ENCODE data around the gene LTBP4.
"Not testable (repeated sequence)": the region's sequence is repeated elsewhere in the genome, so short reads cannot be mapped to it uniquely, and the experiment has no call there.

Gene LTBP4

DNA sequence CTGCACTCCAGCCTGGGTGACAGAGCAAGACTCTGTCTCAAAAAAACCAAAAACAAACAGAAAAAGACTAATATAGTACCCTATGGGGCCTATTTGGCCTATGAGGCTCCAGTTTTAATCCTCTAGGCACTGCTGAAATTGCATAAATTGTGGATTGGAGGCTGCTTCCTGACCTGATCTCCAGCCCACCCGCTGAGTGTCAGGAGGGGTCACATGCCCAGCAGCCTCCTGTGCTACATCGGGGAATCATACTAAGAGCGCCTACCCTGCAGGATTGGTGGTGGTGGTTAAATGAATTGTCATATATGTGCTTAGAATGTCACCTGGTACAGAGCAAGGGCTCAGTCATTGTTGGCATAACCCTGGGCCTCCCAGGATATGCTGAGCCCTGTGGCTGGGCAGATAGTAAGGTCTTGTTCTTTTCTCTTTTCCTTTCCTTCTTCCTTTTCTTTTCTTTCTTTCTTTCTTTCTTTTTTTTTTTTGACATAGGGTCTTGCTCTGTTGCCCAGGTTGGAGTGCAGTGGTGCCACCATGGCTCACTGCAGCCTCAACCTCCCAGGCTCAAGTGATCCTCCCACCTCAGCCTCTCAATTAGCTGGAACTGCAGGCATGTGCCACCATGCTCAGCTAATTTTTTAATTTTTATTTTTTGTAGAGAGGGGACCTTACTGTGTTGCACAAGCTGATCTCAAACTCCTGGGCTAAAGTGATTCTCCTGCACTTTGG, 31.3 kb downstream of the LTBP4 start:
- no peak for DNase-seq

DNA sequence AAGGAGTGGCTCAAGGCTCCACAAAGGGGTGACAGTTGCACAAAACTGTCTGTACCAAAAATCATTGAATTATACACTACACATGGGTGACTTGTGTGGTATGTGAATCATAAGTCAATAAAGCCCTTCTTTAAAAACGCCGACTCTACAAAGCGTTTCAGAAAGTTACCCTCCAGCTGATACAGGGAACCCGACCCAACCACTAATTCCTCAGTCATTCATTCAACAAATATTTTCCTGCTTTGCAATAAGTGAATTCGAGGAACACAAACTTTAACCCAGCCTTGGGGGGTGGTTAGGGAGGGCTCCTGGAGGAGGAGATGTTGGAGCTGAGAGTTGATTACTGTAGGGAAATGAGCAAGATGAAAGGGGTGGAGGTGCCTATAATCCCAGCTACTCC, 32.0 kb downstream of the LTBP4 start:
- no peak for DNase-seq

DNA sequence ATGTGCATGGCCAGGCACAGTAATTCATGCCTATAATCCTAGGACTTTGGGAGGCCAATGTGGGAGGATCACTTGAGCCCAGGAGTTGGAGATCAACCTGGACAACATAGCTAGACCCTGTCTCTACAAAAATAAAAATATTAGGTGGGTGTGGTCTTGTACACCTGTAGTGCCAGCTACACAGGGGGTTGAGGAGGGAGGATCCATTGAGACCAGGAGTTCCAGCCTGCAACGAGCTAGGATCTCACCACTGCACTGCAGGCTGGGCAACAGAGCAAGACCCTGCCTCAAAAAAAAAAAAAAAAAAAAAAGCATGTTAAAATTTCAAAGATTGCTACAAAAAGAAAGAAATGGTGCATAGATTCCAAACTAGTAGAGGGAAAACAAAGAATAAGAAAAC, 37.2 kb downstream of the LTBP4 start:
- DNase-seq, result no peak

DNA sequence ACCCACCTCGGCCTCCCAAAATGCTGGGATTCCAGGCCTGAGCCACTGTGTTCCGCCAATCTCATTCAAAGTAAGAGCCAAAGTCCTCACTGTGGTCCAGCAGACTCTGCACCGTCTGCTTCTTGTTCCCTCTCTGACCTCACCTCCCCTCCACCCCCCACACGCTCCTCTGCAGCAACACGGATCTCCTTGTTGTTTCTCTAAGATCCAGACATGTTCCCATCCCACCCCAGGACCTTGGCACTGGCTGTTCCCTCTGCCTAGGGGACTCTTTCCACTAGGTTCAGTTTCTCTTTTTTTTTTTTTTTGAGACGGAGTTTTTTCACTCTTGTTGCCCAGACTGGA, 38.4 kb downstream of the LTBP4 start:
- no peak for DNase-seq

DNA sequence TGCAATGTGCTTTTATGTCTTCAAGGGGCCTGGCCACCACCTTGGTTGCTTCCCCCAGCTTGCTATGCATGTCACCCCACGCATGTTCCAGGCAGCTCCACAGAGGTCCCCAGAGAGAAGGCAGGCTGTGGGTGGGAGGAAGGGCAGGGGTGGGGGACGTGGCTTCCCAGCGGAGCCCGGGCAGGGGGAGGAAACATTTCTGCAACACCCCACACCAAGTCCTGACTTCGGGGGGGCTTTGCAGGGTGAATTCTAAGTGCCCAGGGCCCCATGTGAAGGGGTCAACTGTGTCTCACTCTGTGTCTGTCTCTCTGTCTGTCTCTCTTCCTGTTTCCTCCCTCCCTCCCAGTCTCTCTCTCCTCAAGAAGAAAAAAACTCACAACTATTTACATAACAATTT, 39.6 kb downstream of the LTBP4 start:
- DNase-seq, result no peak

DNA sequence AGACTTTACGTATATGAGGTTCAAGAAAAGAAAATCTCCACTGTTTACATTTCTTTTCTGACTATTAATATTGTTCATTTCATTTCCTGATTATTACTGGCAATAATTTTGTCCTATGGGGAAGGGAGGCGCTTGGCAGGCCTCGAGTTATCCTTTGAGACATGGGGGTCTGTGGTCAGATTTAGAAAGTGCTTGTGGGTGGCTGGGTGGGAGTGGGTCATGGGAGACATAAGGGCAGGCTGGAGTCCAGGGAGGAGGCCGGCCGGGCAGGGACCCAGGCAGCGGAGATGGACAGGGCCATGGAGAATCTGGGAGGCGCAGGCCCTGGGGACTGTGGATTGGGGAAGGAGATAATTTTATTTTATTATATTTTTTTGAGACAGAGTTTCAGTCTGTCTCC, 40.1 kb downstream of the LTBP4 start:
- DNase-seq, result no peak

DNA sequence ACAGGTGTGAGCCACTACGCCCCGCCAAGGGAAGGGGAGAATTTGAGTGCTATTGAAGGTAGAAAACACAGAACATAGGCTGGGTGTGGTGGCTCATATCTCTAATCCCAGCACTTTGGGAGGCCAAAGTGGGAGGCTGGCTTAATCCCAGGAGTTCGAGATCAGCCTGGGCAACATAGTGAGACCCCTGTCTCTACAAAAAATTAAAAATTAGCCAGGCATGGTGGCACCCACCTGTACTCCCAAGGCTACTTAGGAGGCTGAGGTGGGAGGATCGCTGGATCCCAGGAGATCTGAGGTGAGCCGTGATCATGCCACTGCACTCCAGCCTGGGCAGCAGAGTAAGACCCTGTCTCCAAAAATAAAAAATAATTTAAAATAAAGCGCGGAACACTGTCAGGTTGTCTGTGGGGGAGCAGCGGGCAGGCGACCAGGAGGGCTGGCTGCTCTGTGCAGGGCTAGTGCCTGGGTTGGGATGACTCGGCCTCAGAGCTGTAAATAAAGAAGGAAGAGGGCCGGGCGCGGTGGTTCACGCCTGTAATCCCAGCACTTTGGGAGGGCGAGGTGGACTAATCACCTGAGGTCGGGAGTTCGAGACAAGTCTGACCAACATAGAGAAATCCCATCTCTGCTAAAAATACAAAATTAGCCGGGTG, 41.0 kb downstream of the LTBP4 start:
- no peak for DNase-seq

DNA sequence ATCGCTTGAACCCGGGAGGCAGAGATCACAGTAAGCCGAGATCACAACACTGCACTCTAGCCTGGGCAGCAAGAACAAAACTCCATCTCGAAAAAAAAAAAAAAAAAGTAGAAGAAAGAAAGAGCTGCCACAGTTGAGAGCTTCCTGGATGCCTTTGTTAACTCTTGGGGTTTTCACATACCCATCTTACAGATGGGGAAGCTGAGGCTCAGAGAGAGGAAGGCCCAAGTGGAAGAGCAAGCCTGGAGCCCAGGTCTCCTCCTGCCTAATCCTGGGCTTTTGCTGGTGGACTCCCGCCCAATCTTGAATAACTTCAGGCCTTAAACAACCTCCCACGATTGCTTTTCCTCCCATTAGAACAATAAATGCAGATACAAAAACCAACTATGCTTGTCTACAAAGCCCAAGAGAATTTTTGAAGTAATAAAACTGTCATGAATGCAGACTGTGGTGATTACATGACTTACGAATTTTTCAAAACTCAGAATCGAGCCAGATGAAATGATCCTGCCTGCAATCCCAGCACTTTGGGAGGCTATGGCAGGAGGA, 41.7 kb downstream of the LTBP4 start:
- DNase-seq, result no peak

DNA sequence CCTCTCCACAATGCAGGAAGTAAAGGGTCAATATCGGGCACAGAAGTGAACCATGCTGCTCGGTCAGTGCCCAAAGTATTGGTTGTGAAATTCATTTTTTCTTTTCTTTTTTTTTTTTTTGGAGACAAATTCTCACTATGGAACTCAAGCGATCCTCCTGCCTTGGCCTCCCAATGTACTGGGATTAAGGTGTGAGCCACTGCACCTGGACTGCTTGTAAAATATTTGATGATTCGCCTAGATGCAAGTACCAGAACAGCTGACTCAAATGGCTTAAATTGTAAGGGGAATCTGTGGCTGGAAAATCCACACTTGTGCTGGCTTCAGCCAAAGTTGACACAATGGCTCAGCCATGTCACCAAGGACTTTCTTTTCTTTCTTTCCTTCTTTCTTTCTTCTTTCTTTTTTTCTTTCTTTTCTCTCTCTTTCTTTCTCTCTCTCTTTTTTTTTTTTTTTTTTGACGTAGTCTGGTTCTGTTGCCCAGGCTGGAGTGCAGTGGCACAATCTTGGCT, 45.6 kb downstream of the LTBP4 start:
- no peak for DNase-seq

DNA sequence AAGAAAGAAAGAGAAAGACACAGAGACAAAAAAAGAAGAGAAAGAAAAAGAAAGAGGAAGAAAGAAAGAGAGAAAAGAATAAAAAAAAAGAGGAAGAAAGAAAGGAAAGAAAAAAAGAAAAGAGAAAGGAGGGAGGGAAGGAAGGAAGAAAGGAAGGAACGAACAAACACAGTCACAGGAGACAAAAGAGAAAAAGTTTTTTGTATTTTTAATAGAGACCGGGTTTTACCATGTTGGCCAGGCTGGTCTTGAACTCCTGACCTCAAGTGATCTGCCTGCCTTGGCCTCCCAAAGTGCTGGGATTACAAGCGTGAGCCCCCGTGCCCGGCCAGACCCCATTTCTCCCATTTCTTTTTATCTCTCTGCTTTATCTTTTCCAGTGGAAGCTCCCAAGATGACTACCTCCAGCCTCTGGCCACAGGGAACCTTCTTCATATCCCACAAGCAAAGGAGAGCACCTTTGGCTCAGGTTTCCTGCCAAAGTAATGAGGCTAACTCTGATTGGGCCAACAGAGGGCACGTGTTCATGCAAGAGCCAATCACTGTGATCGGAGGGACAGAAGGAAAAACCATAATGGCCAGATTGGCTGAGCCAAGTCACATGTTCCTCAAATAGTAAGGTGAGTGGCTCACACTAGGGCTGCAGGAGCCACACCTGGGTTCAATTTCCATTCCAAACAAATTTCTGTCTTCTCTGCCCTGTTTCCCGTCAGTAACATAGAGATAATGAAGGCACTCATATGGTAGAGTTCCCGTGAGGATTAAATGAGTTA, 48.9 kb downstream of the LTBP4 start:
- DNase-seq, result not testable (repeated sequence)

DNA sequence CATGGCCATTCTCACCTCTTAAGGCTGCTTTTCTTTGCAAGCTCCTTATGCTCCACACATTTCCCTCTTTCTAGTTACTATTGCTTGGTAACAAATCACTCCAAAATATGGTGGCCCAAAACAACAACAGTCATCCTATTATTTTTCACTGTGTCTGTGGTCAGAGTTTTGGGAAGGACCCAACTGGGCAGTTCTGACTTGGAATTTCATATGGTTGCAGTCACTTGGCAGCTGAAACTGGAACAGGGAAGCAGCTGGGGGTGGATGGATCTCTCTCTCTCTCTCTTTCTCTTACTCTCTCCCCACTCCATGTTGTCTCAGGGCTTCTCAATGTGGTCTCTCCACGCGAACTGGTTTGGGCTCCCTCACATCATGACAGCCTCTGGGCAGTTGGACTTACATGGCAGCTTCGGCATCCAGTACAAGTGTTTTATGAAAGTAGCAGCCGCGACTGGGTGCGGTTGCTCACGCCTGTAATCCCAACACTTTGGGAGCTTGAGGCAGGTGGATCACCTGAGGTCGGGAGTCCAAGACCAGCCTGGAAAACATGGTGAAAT, 49.7 kb downstream of the LTBP4 start:
- DNase-seq, result no peak

DNA sequence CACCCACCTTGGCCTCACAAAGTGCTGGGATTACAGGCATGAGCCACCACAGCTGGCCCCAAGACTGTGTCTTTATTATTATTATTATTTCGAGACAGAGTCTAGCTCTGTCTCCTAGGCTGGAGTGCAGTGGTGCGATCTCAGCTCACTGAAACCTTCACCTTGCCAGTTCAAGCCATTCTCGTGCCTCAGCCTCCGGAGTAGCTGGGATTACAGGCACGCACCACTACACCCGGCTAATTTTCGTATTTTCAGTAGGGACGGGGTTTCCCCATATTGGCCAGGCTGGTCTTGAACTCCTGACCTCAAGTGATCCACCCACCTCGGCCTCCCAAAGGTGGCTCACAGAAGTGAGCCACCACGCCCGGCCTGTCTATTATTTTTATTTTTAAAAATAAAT, 51.1 kb downstream of the LTBP4 start:
- DNase-seq, result not testable (repeated sequence)

DNA sequence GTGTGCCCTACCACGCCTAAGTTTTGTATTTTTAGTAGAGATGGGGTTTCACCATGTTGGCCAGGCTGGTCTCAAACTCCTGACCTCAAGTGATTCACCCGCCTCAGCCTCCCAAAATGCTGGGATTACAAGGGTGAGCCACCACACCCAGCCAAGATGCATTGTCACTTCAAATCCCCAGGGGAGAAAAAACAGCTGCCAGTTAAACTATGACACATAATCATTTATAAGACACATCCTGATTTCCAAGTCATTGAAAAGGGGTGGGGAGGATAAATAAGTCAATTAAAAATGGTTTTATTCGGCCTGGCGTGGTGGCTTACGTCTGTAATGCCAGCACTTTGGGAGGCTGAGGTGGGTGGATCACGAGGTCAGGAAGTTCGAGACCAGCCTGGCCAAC, 54.5 kb downstream of the LTBP4 start:
- DNase-seq, result not testable (repeated sequence)

DNA sequence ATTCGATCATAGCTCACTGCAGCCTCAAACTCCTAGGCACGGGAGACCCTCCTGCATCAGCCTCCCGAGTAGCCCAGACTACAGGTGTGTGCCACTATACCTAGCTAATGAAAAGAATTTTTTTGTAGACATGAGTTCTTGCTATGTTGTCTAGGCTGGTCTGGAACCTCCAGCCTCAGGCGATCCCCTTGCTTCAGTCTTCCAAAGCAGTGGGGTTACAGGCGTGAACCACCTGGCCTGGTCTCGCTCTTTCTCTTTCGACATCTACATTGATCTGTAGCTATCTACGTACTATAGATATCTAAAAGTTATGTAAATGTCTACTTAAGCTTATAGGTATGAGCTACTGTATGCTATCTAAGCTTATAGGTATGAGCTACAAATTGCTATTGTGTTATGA, 56.9 kb downstream of the LTBP4 start:
- no peak for DNase-seq

DNA sequence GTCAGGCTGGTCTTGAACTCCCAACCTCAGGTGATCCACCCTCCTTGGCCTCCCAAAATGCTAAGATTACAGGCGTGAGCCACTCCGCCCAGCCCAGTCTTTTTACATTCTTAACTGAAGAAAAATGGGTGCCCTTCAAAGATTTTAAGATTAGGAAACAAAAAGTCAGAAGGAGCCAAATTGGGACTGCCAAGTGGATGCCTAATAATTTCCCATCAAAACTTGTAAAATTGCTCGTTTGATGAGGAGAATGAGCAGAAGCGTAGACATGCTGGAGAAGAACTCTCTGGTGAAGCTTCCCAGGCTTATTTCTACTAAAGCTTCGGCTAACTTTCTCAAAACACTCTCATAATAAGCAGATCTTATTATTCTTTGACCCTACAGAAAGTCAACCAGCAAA, 57.9 kb downstream of the LTBP4 start:
- no peak for DNase-seq

DNA sequence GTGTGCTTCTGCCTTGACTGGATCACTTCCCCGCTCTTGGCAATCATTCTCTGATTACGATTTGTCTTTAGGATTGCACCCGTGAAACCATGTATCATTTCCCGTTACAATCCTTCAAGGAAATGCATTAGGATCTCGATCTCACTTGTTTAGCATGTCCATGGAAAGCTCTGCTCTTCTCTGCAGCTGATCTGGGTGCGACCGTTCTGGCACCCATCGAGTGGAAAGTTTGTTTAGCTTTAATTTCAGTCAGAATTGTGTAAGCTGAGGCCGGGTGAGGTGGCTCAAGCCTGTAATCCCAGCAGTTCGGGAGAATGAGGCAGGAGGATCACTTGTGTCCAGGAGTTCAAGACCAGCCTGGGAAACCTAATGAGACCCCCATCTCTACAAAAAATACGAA, 58.4 kb downstream of the LTBP4 start:
- no peak for DNase-seq

DNA sequence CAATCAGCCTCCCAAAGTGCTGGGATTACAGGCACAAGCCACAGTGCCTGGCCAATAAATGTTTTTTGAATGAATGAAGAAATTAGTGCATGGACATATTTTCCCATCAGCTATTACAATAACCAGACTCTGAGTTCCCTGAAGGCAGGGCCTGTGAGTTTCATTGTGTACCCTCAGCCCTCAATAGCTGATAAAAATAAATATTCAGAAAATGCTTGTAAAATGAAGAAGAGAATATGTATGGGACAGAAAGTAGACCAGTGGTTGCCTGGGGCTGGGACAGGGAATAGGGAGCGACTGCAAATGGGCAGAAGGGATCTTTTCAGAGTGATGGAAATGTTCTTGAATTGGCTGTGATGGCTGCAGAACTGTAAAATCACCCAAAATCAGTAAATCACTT, 60.4 kb downstream of the LTBP4 start:
- no peak for DNase-seq

DNA sequence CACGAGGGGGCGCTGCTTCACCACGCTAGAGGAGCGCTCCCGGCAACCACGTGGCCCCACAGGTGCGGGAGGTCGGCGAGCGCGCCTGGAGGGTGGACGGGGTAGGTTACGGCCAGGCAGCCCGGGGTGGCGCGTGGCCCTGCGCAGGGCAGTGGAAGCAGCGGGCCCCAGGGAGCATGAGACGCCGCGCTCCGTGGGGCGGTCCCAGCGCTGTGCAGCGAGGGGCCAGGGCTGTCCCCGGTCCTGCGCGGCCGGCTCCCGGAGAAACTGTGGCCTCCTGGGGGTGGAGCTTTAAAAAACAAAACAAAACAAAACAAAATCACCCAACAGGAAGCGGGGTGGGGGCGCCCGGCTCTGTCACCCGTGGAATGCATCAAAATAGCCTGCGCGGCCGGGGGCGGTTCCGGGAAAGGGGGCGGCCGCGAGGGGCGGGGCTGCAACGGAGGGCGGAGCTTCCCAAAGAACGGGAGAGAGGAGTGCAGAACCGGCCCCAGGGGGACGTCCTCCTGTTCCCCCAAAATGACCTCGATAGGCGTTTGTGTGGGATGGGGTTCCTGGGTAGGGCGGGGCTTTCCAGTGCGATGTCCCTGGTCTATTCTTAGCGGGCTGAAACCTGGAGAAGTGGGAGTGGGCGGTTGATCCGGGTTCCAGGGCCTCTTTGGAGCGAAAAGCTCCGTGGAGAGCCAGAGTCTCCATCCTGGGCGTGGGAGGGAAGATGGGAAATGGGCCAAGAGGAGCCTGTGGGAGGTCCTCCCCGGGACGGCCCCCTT, 61.9 kb downstream of the LTBP4 start:
- DNase-seq, result peak; percentile 90

DNA sequence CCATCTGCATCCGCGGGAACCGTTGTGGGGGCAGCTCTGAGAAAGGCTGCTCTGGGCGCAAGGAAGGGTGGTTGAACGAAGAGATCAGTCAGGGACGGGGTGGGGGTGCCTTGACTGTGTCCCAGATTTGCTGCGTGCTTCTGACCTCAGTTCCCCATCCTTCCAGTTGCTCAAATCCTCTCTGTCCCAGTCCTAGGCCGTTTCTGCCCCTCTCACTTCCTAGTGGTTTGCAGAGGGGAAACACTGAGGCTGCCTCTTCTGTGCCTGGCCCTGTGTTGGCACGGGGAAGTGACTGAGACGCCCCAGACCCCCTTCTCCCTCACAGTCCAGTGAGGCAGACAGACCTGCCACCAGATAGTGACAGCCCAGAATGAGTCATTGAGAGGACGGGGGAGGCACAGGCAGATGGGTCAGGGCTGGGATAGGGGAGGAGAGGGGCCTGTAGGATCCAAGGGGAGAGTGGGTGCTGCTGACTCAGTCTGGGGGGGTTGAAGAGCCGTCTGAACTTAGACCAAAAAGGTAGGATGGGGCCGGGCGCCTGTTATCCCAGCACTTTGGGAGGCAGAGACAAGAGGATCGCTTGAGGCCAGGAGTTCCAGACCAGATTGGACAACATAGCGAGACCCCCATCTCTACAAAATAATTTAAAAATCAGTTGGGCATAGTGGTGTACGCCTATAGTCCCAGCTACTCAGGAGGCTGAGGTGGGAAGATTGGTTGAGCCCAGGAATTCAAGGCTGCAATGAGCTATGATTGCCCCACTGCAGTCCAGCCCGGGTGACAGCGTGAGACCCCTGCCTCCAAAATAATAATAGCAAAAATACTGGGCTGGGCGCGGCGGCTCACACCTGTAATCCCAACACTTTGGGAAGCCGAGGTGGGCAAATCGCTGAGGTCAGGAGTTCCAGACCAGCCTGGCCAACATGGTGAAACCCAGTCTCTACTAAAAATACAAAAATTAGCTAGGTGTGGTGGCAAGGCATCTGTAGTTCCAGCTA, 62.8 kb downstream of the LTBP4 start:
- peak in 1 of 2 donors; percentile 11 for DNase-seq

DNA sequence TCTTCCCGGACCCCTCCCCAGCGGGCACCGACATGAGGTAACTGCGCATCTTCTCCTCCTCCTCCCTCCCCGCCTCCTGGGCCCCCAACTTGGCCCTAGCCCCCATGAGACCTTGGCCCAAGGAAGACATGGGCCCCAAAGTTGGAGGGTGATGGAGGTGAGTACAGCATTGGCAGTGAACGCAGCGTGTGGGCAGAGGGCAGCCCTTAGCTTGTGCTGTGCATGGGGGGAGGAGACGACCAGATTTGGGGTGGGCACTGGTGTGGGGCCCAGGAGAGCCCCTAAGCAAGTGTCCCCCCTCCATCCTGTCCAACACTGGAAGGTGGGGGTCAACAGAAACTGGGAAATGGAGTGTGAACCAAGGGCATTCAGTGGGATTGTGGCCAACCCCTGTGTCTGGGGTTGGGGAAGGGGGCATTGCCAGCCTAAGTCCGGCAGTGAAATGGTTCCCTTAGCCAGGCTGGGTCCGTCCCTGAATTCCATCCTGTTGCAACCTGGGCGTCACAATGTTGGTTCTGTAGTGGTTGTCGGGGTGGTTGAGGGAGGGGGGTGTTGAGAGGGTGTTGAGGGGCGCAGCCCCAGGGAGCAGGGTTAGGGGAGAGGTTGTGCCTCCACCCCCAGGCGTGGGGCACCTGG, 65.8 kb downstream of the LTBP4 start:
- DNase-seq, result no peak

DNA sequence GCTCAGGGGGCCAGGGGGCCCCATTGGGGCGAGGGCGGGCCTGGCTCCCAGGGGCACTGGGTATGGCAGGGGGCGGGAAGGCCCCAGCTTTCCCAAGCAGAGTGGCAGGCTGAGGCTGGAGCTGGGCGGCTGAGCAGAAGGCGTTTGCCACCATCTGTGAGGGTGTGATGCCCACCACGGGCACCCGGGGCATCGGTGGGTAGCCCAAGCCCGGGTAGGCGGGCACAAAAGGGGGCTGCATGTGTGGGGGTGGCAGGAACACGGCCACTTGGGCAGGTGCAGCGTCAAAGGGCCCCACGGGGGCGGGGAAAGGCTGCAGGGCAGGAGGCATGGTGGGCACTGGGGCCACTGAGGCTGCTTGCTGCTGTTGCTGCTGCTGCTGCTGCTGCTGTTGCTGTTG, 66.4 kb downstream of the LTBP4 start:
- DNase-seq, result no peak
